ENCODE data around the gene CFAP45. TPM values are rescaled to one million over a fixed set of nuclear protein-coding genes. Genes with fewer than 3 reads are reported as not detected.

CFAP45 gene
- total RNA-seq, 4 donors from 2014 or later = 0.56 to 0.94 TPM; not detected in 2

GRCh38 chr1:159835356-159835755 lies 64.6 kb downstream of the CFAP45 start:
- Histone ChIP-seq H3K9me3 (no peaks in the 10 kb centered on the region), H3K36me3 (no peaks in the 10 kb centered on the region), H3K4me3 (replicated peaks in 1 of 3) (no peak overlapping the region), H3K27me3 (no peaks in the 10 kb centered on the region), H3K27ac (no peak overlapping the region), H3K4me1 (no peaks in the 10 kb centered on the region)
- intact Hi-C loops (cut with DNase I) = no loop called here
- TF ChIP-seq CTCF (IDR thresholded peaks at IDR 0.05) = no peak
- no peak for TF ChIP-seq POLR2A (IDR thresholded peaks at IDR 0.05)
- 43 to 60% methylated on average over 3 of the region's 3 CpGs for WGBS, 2 donors
- no peak for DNase-seq

DNA sequence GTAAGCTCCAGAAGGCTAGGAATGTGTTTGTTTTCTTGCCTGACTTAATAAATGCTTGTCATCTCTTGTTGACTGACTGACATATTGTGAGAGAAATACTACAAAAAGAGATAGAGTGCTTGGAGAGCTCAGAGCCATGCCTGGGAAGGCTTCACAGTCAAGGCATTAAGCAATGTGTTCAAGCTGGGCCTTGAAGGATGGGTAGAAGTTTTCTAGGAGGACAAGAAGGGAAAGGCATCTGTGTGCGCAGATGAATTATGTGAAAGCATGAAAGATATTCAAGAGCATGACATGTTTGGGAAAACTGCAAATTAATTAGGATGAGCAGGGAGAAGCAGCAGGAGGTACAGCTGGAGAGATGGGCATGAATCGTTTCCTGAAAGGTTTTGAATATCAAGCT lies 67.7 kb downstream of the CFAP45 start:
- Histone ChIP-seq H3K4me1 (no peaks in the 10 kb centered on the region), H3K4me3 (replicated peaks in 1 of 3) (no peak overlapping the region), H3K27ac (no peak overlapping the region), H3K27me3 (no peaks in the 10 kb centered on the region), H3K9me3 (no peaks in the 10 kb centered on the region), H3K36me3 (no peaks in the 10 kb centered on the region)
- TF ChIP-seq CTCF (IDR thresholded peaks at IDR 0.05) (no peak), POLR2A (IDR thresholded peaks at IDR 0.05) (no peak)
- DNase-seq = no peak
- intact Hi-C loops (cut with DNase I) = no loop called here
- WGBS, 2 donors = 90 to 91% methylated on average over 2 of the region's 2 CpGs

GRCh38 chr1:159831412-159832141 lies 68.4 kb downstream of the CFAP45 start:
- H3K27me3 ChIP-seq = no peaks in the 10 kb centered on the region
- no peaks in the 10 kb centered on the region for H3K9me3 ChIP-seq
- intact Hi-C loops (cut with DNase I) = no loop called here
- no peak overlapping the region for H3K27ac ChIP-seq
- TF ChIP-seq CTCF (IDR thresholded peaks at IDR 0.05) (no peak), POLR2A (IDR thresholded peaks at IDR 0.05) (no peak)
- H3K4me1 ChIP-seq = no peaks in the 10 kb centered on the region
- no peaks in the 10 kb centered on the region for H3K36me3 ChIP-seq
- H3K4me3 ChIP-seq (replicated peaks in 1 of 3) = no peak overlapping the region
- WGBS, 2 donors = 60 to 67% methylated on average over 7 of the region's 7 CpGs
- no peak for DNase-seq

- Histone ChIP-seq H3K4me1 (no peaks in the 10 kb centered on the region), H3K27ac (no peak overlapping the region), H3K36me3 (no peaks in the 10 kb centered on the region), H3K4me3 (replicated peaks in 1 of 3) (no peak overlapping the region), H3K9me3 (no peaks in the 10 kb centered on the region), H3K27me3 (no peaks in the 10 kb centered on the region)
- TF ChIP-seq CTCF (IDR thresholded peaks at IDR 0.05) (no peak), POLR2A (IDR thresholded peaks at IDR 0.05) (no peak)
- DNase-seq = no peak
- intact Hi-C loops (cut with DNase I) = no loop called here
- 90 to 91% methylated on average over 8 of the region's 8 CpGs for WGBS, 2 donors
These were observed 69.2 kb downstream of the CFAP45 start for GRCh38 chr1:159830722-159831121.

- H3K9me3 ChIP-seq = no peaks in the 10 kb centered on the region
- no peaks in the 10 kb centered on the region for H3K36me3 ChIP-seq
- WGBS, 2 donors = 86 to 87% methylated on average over 16 of the region's 18 CpGs
- H3K27ac ChIP-seq = no peak overlapping the region
- TF ChIP-seq POLR2A (IDR thresholded peaks at IDR 0.05) (no peak), CTCF (IDR thresholded peaks at IDR 0.05) (no peak)
- no peak overlapping the region for H3K4me3 ChIP-seq (replicated peaks in 1 of 3)
- H3K27me3 ChIP-seq = no peaks in the 10 kb centered on the region
- intact Hi-C loops (cut with DNase I) = no loop called here
- H3K4me1 ChIP-seq = no peaks in the 10 kb centered on the region
- DNase-seq = no peak
These were observed 70.0 kb downstream of the CFAP45 start for GRCh38 chr1:159829822-159830465.

Measured in thyroid gland (tissue), 4 donors.